BJ (cell line): Measurements from ENCODE around the gene DDX6. TPM values are rescaled to one million over a fixed set of nuclear protein-coding genes. Genes with fewer than 3 reads are reported as not detected.
"Not testable (repeated sequence)": the region's sequence is repeated elsewhere in the genome, so short reads cannot be mapped to it uniquely, and the experiment has no call there.

Experiments used
- CTCF ChIA-PET: fragments of 350-600 bp; formaldehyde crosslinking; extraction: SDS; loops from one replicate; lab custom pipeline; 2021; ENCODE audit warnings: antibody characterized with exemption, inconsistent platforms; lab: Yijun Ruan, JAX
- POLR2A ChIA-PET: fragments of 300-600 bp; sonication (Branson Sonifier 250); formaldehyde crosslinking; extraction: SDS; loops from one replicate; lab custom pipeline; 2021; ENCODE audit warnings: antibody characterized with exemption; lab: Charles Lee
- DNase-seq: peaks from one replicate; pipeline ENCODE4 v3.0.0-alpha.2; 2011; ENCODE audit warnings: low read depth
- H3K27me3 ChIP-seq: 2 replicates; pipeline ENCODE4 v1.6.0; 2011; ENCODE audit warnings: low read length; ENCODE audit not compliant: control insufficient read depth, insufficient read depth
- H3K36me3 ChIP-seq: 2 replicates; pipeline ENCODE4 v1.5.1; 2011; ENCODE audit warnings: low read length; ENCODE audit not compliant: control insufficient read depth, insufficient read depth
- H3K4me3 ChIP-seq: 2 replicates; pipeline ENCODE4 v1.5.1; 2011; ENCODE audit warnings: low read depth, mild to moderate bottlenecking, control low read depth, low read length
- CTCF ChIP-seq: IDR thresholded peaks from 2 replicates; pipeline ENCODE4 v1.5.1; 2011; ENCODE audit warnings: low read depth, mild to moderate bottlenecking, control low read depth, inconsistent platforms, low read length, moderate library complexity; ENCODE audit not compliant: insufficient read depth
- polyA plus RNA-seq: library from polyadenylated mRNA; depleted of rRNA; stranded (reverse); fragments of >200 nt; gene quantifications from 2 replicates; pipeline ENCODE4 v1.2.3, GENCODE V29; 2011

Gene DDX6
- polyA plus RNA-seq, 1 experiment, result 23.7 TPM

- POLR2A ChIA-PET, result no interaction called here
- no peak for TF ChIP-seq CTCF
- Histone ChIP-seq H3K27me3 (no peaks in the 10 kb centered on the region), H3K36me3 (peaks cover 17% of the 10 kb centered on the region), H3K4me3 (no peak overlapping the region)
- no peak for DNase-seq
- CTCF ChIA-PET, result no interaction called here
Observed at GRCh38 chr11:118778898-118779297, 12.1 kb downstream of the DDX6 start.

GRCh38 chr11:118774032-118774431 is 16.9 kb downstream of the DDX6 start:
- Histone ChIP-seq H3K36me3 (peaks cover 13% of the 10 kb centered on the region), H3K27me3 (no peaks in the 10 kb centered on the region), H3K4me3 (no peak overlapping the region)
- POLR2A ChIA-PET, result no interaction called here
- DNase-seq, result no peak
- CTCF ChIA-PET, result interaction anchor here (1.0 kb wide), 1 partner anchor 24 kb away, joined by 3 read pairs; no protein-coding TSS in a partner anchor
- no peak for TF ChIP-seq CTCF

GRCh38 chr11:118771547-118772288 is 19.2 kb downstream of the DDX6 start:
- Histone ChIP-seq H3K4me3 (no peak overlapping the region), H3K36me3 (peaks cover 10% of the 10 kb centered on the region), H3K27me3 (no peaks in the 10 kb centered on the region)
- DNase-seq, result no peak
- CTCF ChIA-PET, result interaction anchor here (0.7 to 1.1 kb wide), 2 partner anchors 42 to 82 kb away, joined by 3 to 4 read pairs; no protein-coding TSS in a partner anchor
- no peak for TF ChIP-seq CTCF
- POLR2A ChIA-PET, result no interaction called here

GRCh38 chr11:118768690-118769089 is 22.3 kb downstream of the DDX6 start:
- Histone ChIP-seq H3K4me3 (no peak overlapping the region), H3K36me3 (peaks cover 3% of the 10 kb centered on the region; the same call in 1 of the 2 replicates), H3K27me3 (no peaks in the 10 kb centered on the region)
- no peak for DNase-seq
- no peak for TF ChIP-seq CTCF
- ChIA-PET POLR2A (interaction anchor here (0.6 kb wide), 2 partner anchors 29 to 280 kb away, joined by 3 to 10 read pairs; no protein-coding TSS in a partner anchor), CTCF (interaction anchor here (1.9 kb wide), 1 partner anchor 79 kb away, joined by 14 read pairs; no protein-coding TSS in a partner anchor)

GRCh38 chr11:118766035-118766434 is 24.9 kb downstream of the DDX6 start:
- Histone ChIP-seq H3K27me3 (no peaks in the 10 kb centered on the region), H3K36me3 (peaks cover 5% of the 10 kb centered on the region), H3K4me3 (no peak overlapping the region)
- TF ChIP-seq CTCF, result no peak
- POLR2A ChIA-PET, result no interaction called here
- CTCF ChIA-PET, result interaction anchor here (1.1 to 1.9 kb wide), 3 partner anchors 24 to 162 kb away, joined by 3 to 5 read pairs (median 5); no protein-coding TSS in a partner anchor
- no peak for DNase-seq

- H3K36me3 ChIP-seq, DNase-seq, POLR2A ChIA-PET, H3K4me3 ChIP-seq, H3K27me3 ChIP-seq: not testable (repeated sequence)
- CTCF ChIA-PET, result interaction anchor here (1.1 to 1.9 kb wide), 3 partner anchors 25 to 163 kb away, joined by 3 to 5 read pairs (median 5); no protein-coding TSS in a partner anchor
Observed at GRCh38 chr11:118765095-118765691, 25.8 kb downstream of the DDX6 start.
